Progenitor cell of endocrine pancreas (in vitro differentiated cells): Measurements from ENCODE around the gene NDUFB6. TPM values are rescaled to one million over a fixed set of nuclear protein-coding genes. Genes with fewer than 3 reads are reported as not detected.

Experiments
- DNase-seq: peaks from one replicate; pipeline ENCODE4 v3.0.0; 2021; ENCODE audit warnings: low spot score; ENCODE audit not compliant: unreplicated experiment
- H3K27ac Mint-ChIP-seq: 2 replicates; pipeline ENCODE4 v1.8.0; 2021; ENCODE audit warnings: mild to moderate bottlenecking, moderate library complexity, mixed read lengths
- H3K27me3 Mint-ChIP-seq: 2 replicates; pipeline ENCODE4 v1.8.0; 2021; ENCODE audit warnings: mixed read lengths
- H3K36me3 Mint-ChIP-seq: 2 replicates; pipeline ENCODE4 v1.8.0; 2022; ENCODE audit warnings: mixed read lengths; ENCODE audit not compliant: insufficient read depth
- H3K4me1 Mint-ChIP-seq: 2 replicates; pipeline ENCODE4 v1.8.0; 2021; ENCODE audit warnings: low read depth, mixed read lengths
- H3K4me3 Mint-ChIP-seq: 2 replicates; pipeline ENCODE4 v1.8.0; 2021; ENCODE audit warnings: low read depth, mild to moderate bottlenecking, moderate library complexity, mixed read lengths
- H3K9me3 Mint-ChIP-seq: 2 replicates; pipeline ENCODE4 v1.8.0; 2021; ENCODE audit warnings: low read depth, mixed read lengths
- total RNA-seq: library from RNA; stranded (reverse); gene quantifications from 2 replicates; pipeline ENCODE4 v1.2.1, GENCODE V29; 2021
- TF ChIP-seq, protein P1 (sequence below): fragments of 200-600 bp; sonication (generic); IDR thresholded peaks from one replicate; pipeline ENCODE4 v1.5.0; 2021; ENCODE audit warnings: antibody characterized with exemption, mild to moderate bottlenecking; ENCODE audit not compliant: unreplicated experiment

The NDUFB6 gene
- total RNA-seq, 1 donor from 2014 or later = 39.8 TPM

DNA sequence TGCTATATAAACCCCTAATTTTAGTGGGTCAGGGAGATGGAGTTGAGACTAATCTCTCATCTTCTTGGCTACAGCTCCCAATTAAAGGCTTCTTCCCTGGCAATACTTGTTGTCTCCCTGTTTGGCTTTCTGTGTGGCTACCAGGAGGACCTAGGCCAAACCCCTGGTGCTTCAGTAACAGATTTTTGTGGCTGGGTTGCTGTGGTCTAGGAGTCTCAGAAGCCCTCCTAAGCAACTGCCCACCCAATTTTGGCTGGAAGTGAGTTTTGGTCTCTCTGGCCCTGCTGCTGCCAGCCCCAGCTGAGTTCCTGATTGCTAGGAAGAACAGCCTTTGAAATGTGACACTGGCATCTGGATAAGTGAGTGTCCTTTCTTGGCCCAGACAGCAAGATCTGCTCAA is 56.7 kb downstream of the NDUFB6 start:
- H3K27me3 Mint-ChIP-seq = no peaks in the 10 kb centered on the region
- H3K4me3 Mint-ChIP-seq = no peak overlapping the region
- H3K36me3 Mint-ChIP-seq = peaks cover 25% of the 10 kb centered on the region
- no peak overlapping the region for H3K27ac Mint-ChIP-seq
- TF ChIP-seq, protein P1, sequence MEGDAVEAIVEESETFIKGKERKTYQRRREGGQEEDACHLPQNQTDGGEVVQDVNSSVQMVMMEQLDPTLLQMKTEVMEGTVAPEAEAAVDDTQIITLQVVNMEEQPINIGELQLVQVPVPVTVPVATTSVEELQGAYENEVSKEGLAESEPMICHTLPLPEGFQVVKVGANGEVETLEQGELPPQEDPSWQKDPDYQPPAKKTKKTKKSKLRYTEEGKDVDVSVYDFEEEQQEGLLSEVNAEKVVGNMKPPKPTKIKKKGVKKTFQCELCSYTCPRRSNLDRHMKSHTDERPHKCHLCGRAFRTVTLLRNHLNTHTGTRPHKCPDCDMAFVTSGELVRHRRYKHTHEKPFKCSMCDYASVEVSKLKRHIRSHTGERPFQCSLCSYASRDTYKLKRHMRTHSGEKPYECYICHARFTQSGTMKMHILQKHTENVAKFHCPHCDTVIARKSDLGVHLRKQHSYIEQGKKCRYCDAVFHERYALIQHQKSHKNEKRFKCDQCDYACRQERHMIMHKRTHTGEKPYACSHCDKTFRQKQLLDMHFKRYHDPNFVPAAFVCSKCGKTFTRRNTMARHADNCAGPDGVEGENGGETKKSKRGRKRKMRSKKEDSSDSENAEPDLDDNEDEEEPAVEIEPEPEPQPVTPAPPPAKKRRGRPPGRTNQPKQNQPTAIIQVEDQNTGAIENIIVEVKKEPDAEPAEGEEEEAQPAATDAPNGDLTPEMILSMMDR = no peak
- H3K4me1 Mint-ChIP-seq = no peaks in the 10 kb centered on the region
- DNase-seq = no peak
- peaks cover 30% of the 10 kb centered on the region for H3K9me3 Mint-ChIP-seq

DNA sequence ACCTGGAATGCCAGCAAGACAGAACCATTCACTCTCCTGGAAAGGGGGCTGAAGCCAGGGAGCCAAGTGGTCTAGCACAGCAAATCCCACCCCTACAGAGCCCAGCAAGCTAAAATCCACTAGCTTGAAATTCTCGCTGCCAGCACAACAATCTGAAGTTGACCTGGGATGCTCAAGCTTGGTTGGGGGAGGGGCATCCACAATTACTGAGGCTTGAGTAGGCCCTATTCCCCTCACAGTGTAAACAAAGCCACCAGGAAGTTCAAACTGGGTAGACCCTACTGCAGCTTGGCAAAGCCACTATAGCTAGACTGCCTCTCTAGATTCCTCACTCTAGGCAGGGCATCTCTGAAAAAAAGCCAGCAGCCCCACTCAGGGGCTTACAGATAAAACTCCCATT is 64.2 kb downstream of the NDUFB6 start:
- Mint-ChIP-seq H3K4me1 (peaks cover 1% of the 10 kb centered on the region), H3K27ac (no peak overlapping the region), H3K27me3 (no peaks in the 10 kb centered on the region), H3K9me3 (peaks cover 11% of the 10 kb centered on the region), H3K4me3 (no peak overlapping the region), H3K36me3 (peaks cover 4% of the 10 kb centered on the region)
- TF ChIP-seq, protein P1 = no peak
- no peak for DNase-seq

DNA sequence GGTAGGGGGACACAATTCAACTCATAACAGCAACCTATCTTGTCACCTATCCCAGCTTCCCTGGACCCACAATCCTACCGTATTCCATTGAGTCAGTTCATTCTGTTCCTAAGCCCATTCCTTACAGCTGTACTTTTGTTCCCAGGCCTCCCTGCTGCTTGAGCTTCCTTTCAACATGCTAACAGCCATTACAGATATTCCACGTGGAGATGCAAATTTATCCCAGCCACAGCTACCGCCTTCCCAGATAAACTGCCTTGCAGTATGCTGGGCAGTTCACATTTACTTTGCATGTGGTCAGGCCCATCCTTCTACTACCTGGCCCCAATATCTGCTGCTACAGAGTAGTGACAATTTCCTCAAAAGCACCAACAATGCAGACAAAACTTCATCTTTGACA is 70.0 kb downstream of the NDUFB6 start:
- Mint-ChIP-seq H3K27me3 (no peaks in the 10 kb centered on the region), H3K9me3 (no peaks in the 10 kb centered on the region), H3K4me3 (no peak overlapping the region), H3K4me1 (no peaks in the 10 kb centered on the region), H3K36me3 (peaks cover 9% of the 10 kb centered on the region), H3K27ac (no peak overlapping the region)
- no peak for DNase-seq
- TF ChIP-seq, protein P1 = no peak

Other genes with a start within 250 kb of the NDUFB6 start
- gene ACO1, start 188.5 kb downstream of the NDUFB6 start, total RNA-seq = 21.7 and 23.4 TPM in 2 replicates
- 9.3 and 10.7 TPM in 2 replicates for gene RIGI, start 47.0 kb downstream of the NDUFB6 start, total RNA-seq
- 12.0 and 13.6 TPM in 2 replicates for gene SMIM27, start 20.8 kb downstream of the NDUFB6 start, total RNA-seq
- 20.7 and 21.6 TPM in 2 replicates for gene TOPORS, start 20.6 kb downstream of the NDUFB6 start, total RNA-seq
- not detected in 2 replicates for gene TAF1L, start 62.5 kb upstream of the NDUFB6 start, total RNA-seq
- gene TMEM215, start 210.4 kb upstream of the NDUFB6 start, total RNA-seq = not detected in 2 replicates